ENCODE results near the gene AOPEP.

DNA sequence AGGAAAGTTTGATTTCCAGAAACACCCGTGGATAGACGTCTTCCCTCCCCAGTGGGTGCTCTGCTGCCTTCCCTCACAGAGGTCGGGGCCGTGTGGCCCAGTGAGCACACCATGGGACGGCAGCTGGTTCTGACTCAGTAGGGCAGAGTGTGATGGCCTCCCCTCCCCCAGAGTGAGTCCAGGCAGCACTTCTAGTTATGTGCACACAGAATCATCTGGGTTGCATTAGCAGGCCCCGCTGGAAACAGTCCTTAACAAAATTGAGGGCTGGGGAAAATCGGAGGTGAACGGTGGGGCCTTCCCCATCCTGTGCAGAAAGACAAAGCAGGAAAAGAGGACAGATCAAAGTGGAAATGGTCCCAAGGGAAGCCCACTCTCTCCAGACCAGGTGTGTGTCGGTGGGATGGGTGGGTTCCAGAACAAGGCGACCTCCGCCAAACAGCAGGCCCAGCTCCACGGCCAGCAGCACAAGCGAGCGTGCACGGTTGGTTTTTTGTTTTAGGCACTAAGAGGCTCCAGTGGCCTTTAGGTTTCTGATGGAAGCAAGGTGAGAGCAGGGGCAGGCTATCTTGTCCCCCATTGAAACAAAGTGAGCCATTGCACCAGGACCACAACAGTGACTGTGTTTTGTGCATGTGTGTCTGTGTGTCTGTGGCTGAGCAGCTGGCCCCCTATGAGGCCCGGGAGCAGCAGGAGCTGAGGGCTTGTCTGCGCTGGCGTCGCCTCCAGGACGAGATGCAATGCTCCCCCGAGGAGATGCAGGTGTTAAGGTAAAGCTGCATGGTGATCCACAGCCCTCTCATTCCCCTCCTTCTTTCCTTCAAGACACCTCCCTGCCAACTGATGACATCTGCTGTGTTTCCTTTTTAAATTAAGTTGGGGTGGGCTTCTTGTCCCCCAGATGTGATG lies 201.5 kb downstream of the AOPEP start:
- TF ChIP-seq POLR2AphosphoS5 (IDR thresholded peaks at IDR 0.05): no peak
- TF ChIP-seq, protein P1, sequence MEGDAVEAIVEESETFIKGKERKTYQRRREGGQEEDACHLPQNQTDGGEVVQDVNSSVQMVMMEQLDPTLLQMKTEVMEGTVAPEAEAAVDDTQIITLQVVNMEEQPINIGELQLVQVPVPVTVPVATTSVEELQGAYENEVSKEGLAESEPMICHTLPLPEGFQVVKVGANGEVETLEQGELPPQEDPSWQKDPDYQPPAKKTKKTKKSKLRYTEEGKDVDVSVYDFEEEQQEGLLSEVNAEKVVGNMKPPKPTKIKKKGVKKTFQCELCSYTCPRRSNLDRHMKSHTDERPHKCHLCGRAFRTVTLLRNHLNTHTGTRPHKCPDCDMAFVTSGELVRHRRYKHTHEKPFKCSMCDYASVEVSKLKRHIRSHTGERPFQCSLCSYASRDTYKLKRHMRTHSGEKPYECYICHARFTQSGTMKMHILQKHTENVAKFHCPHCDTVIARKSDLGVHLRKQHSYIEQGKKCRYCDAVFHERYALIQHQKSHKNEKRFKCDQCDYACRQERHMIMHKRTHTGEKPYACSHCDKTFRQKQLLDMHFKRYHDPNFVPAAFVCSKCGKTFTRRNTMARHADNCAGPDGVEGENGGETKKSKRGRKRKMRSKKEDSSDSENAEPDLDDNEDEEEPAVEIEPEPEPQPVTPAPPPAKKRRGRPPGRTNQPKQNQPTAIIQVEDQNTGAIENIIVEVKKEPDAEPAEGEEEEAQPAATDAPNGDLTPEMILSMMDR (IDR thresholded peaks at IDR 0.05 in 8 of 11, conservative IDR thresholded peaks at IDR 0.05 in 3 of 11): no peak

All from spleen (tissue), 7 donors.